GM18499 (cell line): ENCODE data around the gene USP16.
"Not testable (repeated sequence)": the region's sequence is repeated elsewhere in the genome, so short reads cannot be mapped to it uniquely, and the experiment has no call there.

ENCODE experiments used
- ATAC-seq: cut with Tn5 transposase; IDR thresholded peaks from one replicate; pipeline ENCODE4 v1.9.1; 2021; ENCODE audit warnings: moderate number of reproducible peaks; ENCODE audit not compliant: insufficient read depth, unreplicated experiment

Gene USP16

GRCh38 chr21:29030909-29031308 is 6.4 kb downstream of the USP16 start:
- ATAC-seq: no peak

GRCh38 chr21:29033301-29033700 is 8.8 kb downstream of the USP16 start:
- ATAC-seq: no peak

GRCh38 chr21:29033871-29034270 is 9.4 kb downstream of the USP16 start:
- no peak for ATAC-seq

GRCh38 chr21:29034678-29035077 is 10.2 kb downstream of the USP16 start:
- no peak for ATAC-seq

- no peak for ATAC-seq
Observed at GRCh38 chr21:29052224-29052623, 27.8 kb downstream of the USP16 start.

- no peak for ATAC-seq
Observed at GRCh38 chr21:29053011-29053553, 28.6 kb downstream of the USP16 start.

- ATAC-seq: no peak
Observed at GRCh38 chr21:29053656-29054055, 29.2 kb downstream of the USP16 start.

- ATAC-seq: no peak
Observed at GRCh38 chr21:29055080-29055479, 30.6 kb downstream of the USP16 start.

- ATAC-seq: no peak
Observed at GRCh38 chr21:29056005-29056404, 31.5 kb downstream of the USP16 start.

GRCh38 chr21:29056538-29057050 is 32.1 kb downstream of the USP16 start:
- no peak for ATAC-seq

- peak; percentile 98 for ATAC-seq
Observed at GRCh38 chr21:29064850-29065481, 40.5 kb downstream of the USP16 start.

GRCh38 chr21:29072873-29073221 is 48.4 kb downstream of the USP16 start:
- no peak for ATAC-seq

GRCh38 chr21:29073222-29074006 is 48.9 kb downstream of the USP16 start, which contains the start of gene CCT8:
TSS of gene CCT8 (minus strand) at chr21:29073648. CDS start at chr21:29073590, 58 bp downstream.
- peak; percentile 85 for ATAC-seq

GRCh38 chr21:29074007-29074376 is 49.5 kb downstream of the USP16 start:
- peak; percentile 14 for ATAC-seq

GRCh38 chr21:29074783-29075182 is 50.3 kb downstream of the USP16 start:
- ATAC-seq: no peak

- ATAC-seq: no peak
Observed at GRCh38 chr21:29075706-29076466, 51.4 kb downstream of the USP16 start.

- ATAC-seq: not testable (repeated sequence)
Observed at GRCh38 chr21:29076731-29077640, 52.5 kb downstream of the USP16 start.

- ATAC-seq: no peak
Observed at GRCh38 chr21:29077651-29078090, 53.2 kb downstream of the USP16 start.

- no peak for ATAC-seq
Observed at GRCh38 chr21:29078869-29079767, 54.6 kb downstream of the USP16 start.
